RWPE1 (cell line): ENCODE data around the gene LRRC74B.
"Not testable (repeated sequence)": the region's sequence is repeated elsewhere in the genome, so short reads cannot be mapped to it uniquely, and the experiment has no call there.

ENCODE experiments used
- CTCF ChIA-PET: fragments of 350-600 bp; sonication (Branson Sonifier 250); formaldehyde crosslinking; extraction: SDS; loops from one replicate; lab custom pipeline; 2021; lab: Yijun Ruan, JAX
- POLR2A ChIA-PET: fragments of 400-600 bp; formaldehyde crosslinking; extraction: SDS; loops from one replicate; lab custom pipeline; 2020; ENCODE audit warnings: antibody characterized with exemption; ENCODE audit not compliant: low non-redundant PET; lab: Yijun Ruan, JAX
- DNase-seq: peaks from one replicate; pipeline ENCODE4 v3.0.0; 2012; ENCODE audit warnings: low spot score
- H3K27ac ChIP-seq: fragments of 450-650 bp; 2 replicates; pipeline ENCODE4 v1.5.1; 2017
- TF ChIP-seq, protein P1 (sequence below): fragments of 450-650 bp; conservative IDR thresholded peaks from 2 replicates; pipeline ENCODE4 v1.5.1; 2017; ENCODE audit warnings: low read depth, mild to moderate bottlenecking

The LRRC74B gene

GRCh38 chr22:21055564-21055834 lies 9.8 kb downstream of the LRRC74B start:
- DNase-seq, result no peak
- CTCF ChIA-PET, result interaction anchor here (0.7 kb wide), 1 partner anchor 10 kb away, joined by 3 read pairs; no protein-coding TSS in a partner anchor
- POLR2A ChIA-PET, result no interaction called here
- TF ChIP-seq, protein P1, sequence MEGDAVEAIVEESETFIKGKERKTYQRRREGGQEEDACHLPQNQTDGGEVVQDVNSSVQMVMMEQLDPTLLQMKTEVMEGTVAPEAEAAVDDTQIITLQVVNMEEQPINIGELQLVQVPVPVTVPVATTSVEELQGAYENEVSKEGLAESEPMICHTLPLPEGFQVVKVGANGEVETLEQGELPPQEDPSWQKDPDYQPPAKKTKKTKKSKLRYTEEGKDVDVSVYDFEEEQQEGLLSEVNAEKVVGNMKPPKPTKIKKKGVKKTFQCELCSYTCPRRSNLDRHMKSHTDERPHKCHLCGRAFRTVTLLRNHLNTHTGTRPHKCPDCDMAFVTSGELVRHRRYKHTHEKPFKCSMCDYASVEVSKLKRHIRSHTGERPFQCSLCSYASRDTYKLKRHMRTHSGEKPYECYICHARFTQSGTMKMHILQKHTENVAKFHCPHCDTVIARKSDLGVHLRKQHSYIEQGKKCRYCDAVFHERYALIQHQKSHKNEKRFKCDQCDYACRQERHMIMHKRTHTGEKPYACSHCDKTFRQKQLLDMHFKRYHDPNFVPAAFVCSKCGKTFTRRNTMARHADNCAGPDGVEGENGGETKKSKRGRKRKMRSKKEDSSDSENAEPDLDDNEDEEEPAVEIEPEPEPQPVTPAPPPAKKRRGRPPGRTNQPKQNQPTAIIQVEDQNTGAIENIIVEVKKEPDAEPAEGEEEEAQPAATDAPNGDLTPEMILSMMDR, result no peak
- H3K27ac ChIP-seq, result no peak overlapping the region; the same call in 1 of the 2 replicates

- ChIA-PET POLR2A (no interaction called here), CTCF (interaction anchor here (0.7 kb wide), 1 partner anchor 11 kb away, joined by 3 read pairs; no protein-coding TSS in a partner anchor)
- no peak overlapping the region; the same call in 1 of the 2 replicates for H3K27ac ChIP-seq
- TF ChIP-seq, protein P1, result no peak
- no peak for DNase-seq
These were observed 10.2 kb downstream of the LRRC74B start for GRCh38 chr22:21055880-21056319.

GRCh38 chr22:21060363-21060762 lies 14.6 kb downstream of the LRRC74B start:
- H3K27ac ChIP-seq, POLR2A ChIA-PET, DNase-seq, CTCF ChIA-PET: not testable (repeated sequence)

GRCh38 chr22:21061660-21062321 lies 16.0 kb downstream of the LRRC74B start:
- DNase-seq, H3K27ac ChIP-seq, CTCF ChIA-PET, POLR2A ChIA-PET: not testable (repeated sequence)

DNA sequence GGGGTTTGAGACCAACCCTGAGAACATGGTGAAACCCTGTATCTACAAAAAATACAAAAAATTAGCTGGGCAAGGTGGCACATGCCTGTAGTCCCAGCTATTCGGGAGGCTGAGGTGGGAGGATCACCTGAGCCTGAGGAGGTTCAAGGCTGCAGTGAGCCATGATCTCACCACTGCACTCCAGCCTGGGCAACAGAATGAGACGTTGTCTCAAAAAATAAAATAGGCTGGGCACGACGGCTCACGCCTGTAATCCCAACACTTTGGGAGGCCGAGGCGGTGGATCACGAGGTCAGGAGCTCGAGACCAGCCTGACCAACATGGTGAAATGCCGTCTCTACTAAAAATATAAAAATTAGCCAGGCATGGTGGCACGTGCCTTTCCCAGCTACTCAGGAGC lies 18.7 kb downstream of the LRRC74B start:
- H3K27ac ChIP-seq, CTCF ChIA-PET, DNase-seq, POLR2A ChIA-PET: not testable (repeated sequence)

DNA sequence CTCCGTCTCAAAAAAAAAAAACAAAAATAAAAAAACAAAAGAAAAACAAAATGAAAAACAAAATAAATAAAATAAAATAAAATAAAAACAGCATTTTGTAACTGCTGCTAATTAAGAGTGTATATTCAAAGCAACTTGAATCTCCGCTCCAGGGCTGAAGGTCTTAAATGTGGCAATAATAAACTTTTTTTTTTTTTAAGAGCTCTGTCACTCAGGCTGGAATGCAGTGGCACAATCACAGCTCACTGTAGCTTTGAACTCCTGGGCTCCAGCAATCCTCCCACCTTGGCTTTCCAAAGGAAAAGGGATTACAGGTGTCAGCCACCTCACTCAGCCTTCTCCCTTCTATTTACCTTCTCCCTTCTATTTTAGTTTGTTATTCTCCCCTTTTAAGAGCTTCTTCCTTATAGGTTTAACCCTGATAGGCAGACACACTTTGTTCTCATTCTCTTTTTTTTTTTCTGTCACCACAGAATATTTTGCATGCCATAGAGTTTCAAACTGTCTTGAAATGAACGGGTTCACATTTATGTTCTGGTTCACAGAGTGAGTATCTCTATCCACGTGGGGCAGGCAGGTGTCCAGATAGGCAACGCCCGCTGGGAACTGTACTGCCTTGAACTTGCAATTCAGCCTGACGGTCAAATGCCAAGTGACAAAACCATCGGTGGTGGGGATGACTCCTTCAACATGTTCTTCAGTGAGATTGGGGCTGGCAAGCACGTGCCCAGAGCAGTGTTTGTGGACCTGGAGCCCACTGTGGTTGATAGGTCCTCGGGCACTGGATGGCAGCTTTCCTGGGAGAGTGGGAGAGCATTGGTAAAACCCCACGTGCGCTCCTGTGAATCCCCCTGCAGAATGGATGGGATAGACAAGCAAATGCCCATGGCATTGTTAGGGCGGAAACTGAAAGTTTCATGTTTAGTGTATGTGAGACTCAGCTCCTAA lies 19.4 kb downstream of the LRRC74B start:
- no peak overlapping the region for H3K27ac ChIP-seq
- TF ChIP-seq, protein P1, result no peak
- no peak for DNase-seq
- POLR2A ChIA-PET, result no interaction called here
- CTCF ChIA-PET, result no interaction called here

GRCh38 chr22:21067075-21067900 lies 21.5 kb downstream of the LRRC74B start:
- no peak for DNase-seq
- TF ChIP-seq, protein P1, result no peak
- ChIA-PET CTCF (no interaction called here), POLR2A (no interaction called here)
- H3K27ac ChIP-seq, result no peak overlapping the region
